SK-N-SH (cell line): ENCODE results near the gene NDUFS3. TPM values are rescaled to one million over a fixed set of nuclear protein-coding genes. Genes with fewer than 3 reads are reported as not detected.

Source experiments
- CTCF ChIA-PET: fragments of 300-600, 350-600 bp; formaldehyde crosslinking; extraction: SDS; loops from one replicate; lab custom pipeline; 2021; lab: Yijun Ruan, JAX
- POLR2A ChIA-PET: fragments of 350-600 bp; sonication (Branson Sonifier 250); formaldehyde crosslinking; extraction: SDS; loops from one replicate; lab custom pipeline; 2020; ENCODE audit warnings: antibody characterized with exemption, inconsistent platforms; lab: Yijun Ruan, JAX
- DNase-seq: peaks from one replicate; pipeline ENCODE4 v3.0.0; 2012
- H2AFZ ChIP-seq: fragments of 200-600 bp; sonication (generic); 2 replicates; pipeline ENCODE4 v1.8.1; 2016; ENCODE audit warnings: antibody characterized with exemption, mild to moderate bottlenecking, low read depth
- H3F3A ChIP-seq: fragments of 200-600 bp; sonication (generic); replicated peaks from 2 replicates; pipeline ENCODE3; 2016; ENCODE audit warnings: antibody characterized with exemption, mild to moderate bottlenecking; ENCODE audit not compliant: insufficient read depth
- H3K27ac ChIP-seq, 2 experiments: fragments of 200-500 bp in 1 of 2; fragments of 200-600 bp in 1 of 2; sonication (Bioruptor generic) in 1 of 2; sonication (generic), shearing (Covaris generic) in 1 of 2; 2 replicates each; pipeline versions ENCODE4 v1.5.1 to v1.6.1; 2014 to 2016; ENCODE audit warnings: low read depth in 2 of 2, inconsistent platforms in 1 of 2, low read length in 1 of 2, mild to moderate bottlenecking in 1 of 2, mixed read lengths in 1 of 2
- H3K27me3 ChIP-seq: fragments of 200-600 bp; sonication (generic), shearing (Covaris generic); 2 replicates; pipeline ENCODE4 v1.6.1; 2016; ENCODE audit warnings: mixed run types; ENCODE audit not compliant: insufficient read depth
- H3K36me3 ChIP-seq, 2 experiments: fragments of 200-500 bp in 1 of 2; fragments of 200-600 bp in 1 of 2; sonication (Bioruptor generic) in 1 of 2; sonication (generic) in 1 of 2; replicated peaks in 1 of 2; 2 replicates each; pipeline versions ENCODE3 to v1.5.1; 2014 to 2016; ENCODE audit warnings: low read length in 1 of 2, mild to moderate bottlenecking in 1 of 2; ENCODE audit not compliant: insufficient read depth in 2 of 2, control insufficient read depth in 1 of 2
- H3K4me1 ChIP-seq, 2 experiments: fragments of 200-500 bp in 1 of 2; fragments of 200-600 bp in 1 of 2; sonication (Bioruptor generic) in 1 of 2; sonication (generic), shearing (Covaris generic) in 1 of 2; 2 replicates each; pipeline versions ENCODE4 v1.5.1 to v1.6.1; 2014 to 2016; ENCODE audit warnings: low read depth in 1 of 2, low read length in 1 of 2, mixed run types in 1 of 2; ENCODE audit not compliant: insufficient read depth in 2 of 2, control insufficient read depth in 1 of 2
- H3K4me2 ChIP-seq: fragments of 200-600 bp; sonication (generic), shearing (Covaris generic); 2 replicates; pipeline ENCODE4 v1.6.1; 2017; ENCODE audit warnings: mixed run types
- H3K4me3 ChIP-seq, 2 experiments: fragments of 200-500 bp in 1 of 2; fragments of 200-600 bp in 1 of 2; sonication (Bioruptor generic) in 1 of 2; sonication (generic), shearing (Covaris generic) in 1 of 2; 2 replicates each; pipeline versions ENCODE4 v1.5.1 to v1.8.1; 2014 to 2016; ENCODE audit warnings: low read depth in 2 of 2, inconsistent platforms in 1 of 2, low read length in 1 of 2, mild to moderate bottlenecking in 1 of 2, mixed read lengths in 1 of 2, moderate library complexity in 1 of 2
- H3K79me2 ChIP-seq: fragments of 200-600 bp; sonication (generic); 2 replicates; pipeline ENCODE4 v1.8.1; 2017; ENCODE audit warnings: mild to moderate bottlenecking; ENCODE audit not compliant: insufficient read depth
- H3K9ac ChIP-seq: fragments of 200-600 bp; sonication (generic); 2 replicates; pipeline ENCODE4 v1.6.1; 2017; ENCODE audit warnings: mixed run types
- H3K9me2 ChIP-seq: fragments of 200-600 bp; sonication (generic); 2 replicates; pipeline ENCODE4 v1.6.1; 2017; ENCODE audit warnings: mixed run types
- H3K9me3 ChIP-seq: fragments of 200-600 bp; sonication (generic); 2 replicates; pipeline ENCODE4 v1.6.1; 2017; ENCODE audit warnings: mixed run types, mild to moderate bottlenecking, moderate library complexity
- H4K20me1 ChIP-seq: fragments of 200-600 bp; sonication (generic); 2 replicates; pipeline ENCODE4 v1.6.1; 2017; ENCODE audit warnings: mild to moderate bottlenecking, mixed run types; ENCODE audit not compliant: insufficient read depth
- ELF1 ChIP-seq: IDR thresholded peaks from 2 replicates; pipeline ENCODE4 v1.4.0; 2012
- EP300 ChIP-seq, 2 experiments: IDR thresholded peaks; 2 replicates each; pipeline versions ENCODE4 v1.4.0 to v1.6.1; 2012; ENCODE audit warnings: borderline replicate concordance in 1 of 2, low read depth in 1 of 2, low read length in 1 of 2
- GABPA ChIP-seq: IDR thresholded peaks from 2 replicates; pipeline ENCODE4 v1.4.0; 2012; ENCODE audit warnings: low read depth, mild to moderate bottlenecking
- GATA2 ChIP-seq: sonication (generic); formaldehyde crosslinking; IDR thresholded peaks from 2 replicates; pipeline ENCODE4 v1.5.0; 2020; ENCODE audit warnings: mild to moderate bottlenecking, missing genetic modification reagents
- JUND ChIP-seq: IDR thresholded peaks from 2 replicates; pipeline ENCODE4 v1.4.0; 2012
- MXI1 ChIP-seq: IDR thresholded peaks from 2 replicates; pipeline ENCODE4 v1.6.1; 2012; ENCODE audit warnings: mild to moderate bottlenecking, low read depth, low read length, improper control_type of control experiment
- NFIC ChIP-seq: IDR thresholded peaks from 2 replicates; pipeline ENCODE4 v1.4.0; 2012; ENCODE audit warnings: borderline replicate concordance
- NRF1 ChIP-seq: IDR thresholded peaks from 2 replicates; pipeline ENCODE4 v1.6.1; 2012; ENCODE audit warnings: low read depth, mild to moderate bottlenecking, low read length
- RAD21 ChIP-seq: IDR thresholded peaks from 2 replicates; pipeline ENCODE4 v1.6.1; 2012; ENCODE audit warnings: mild to moderate bottlenecking, low read length
- RCOR1 ChIP-seq: fragments of 150-350 bp; IDR thresholded peaks from 2 replicates; pipeline ENCODE4 v1.6.1; 2017; ENCODE audit warnings: antibody characterized with exemption, low read length
- RFX5 ChIP-seq: IDR thresholded peaks from 2 replicates; pipeline ENCODE4 v1.6.1; 2012; ENCODE audit warnings: mild to moderate bottlenecking, improper control_type of control experiment, low read length
- RXRA ChIP-seq: IDR thresholded peaks from 2 replicates; pipeline ENCODE4 v1.4.0; 2012; ENCODE audit warnings: low read depth, mild to moderate bottlenecking, borderline replicate concordance
- SIN3A ChIP-seq: IDR thresholded peaks from 2 replicates; pipeline ENCODE4 v1.6.1; 2012; ENCODE audit warnings: low read depth, mild to moderate bottlenecking, low read length, moderate library complexity, borderline replicate concordance
- SMC3 ChIP-seq: IDR thresholded peaks from 2 replicates; pipeline ENCODE4 v1.6.1; 2012; ENCODE audit warnings: low read depth, low read length, improper control_type of control experiment
- TAF1 ChIP-seq: IDR thresholded peaks from 2 replicates; pipeline ENCODE4 v1.6.1; 2012; ENCODE audit warnings: low read depth, mild to moderate bottlenecking, low read length, moderate library complexity, borderline replicate concordance
- YY1 ChIP-seq: IDR thresholded peaks from 2 replicates; pipeline ENCODE4 v1.4.0; 2012; ENCODE audit warnings: low read depth, mild to moderate bottlenecking
- WGBS: methylation state at CpG from one replicate; pipeline ENCODE4 v1.1.6; 2017; ENCODE audit warnings: low lambda C conversion rate; 5-methylcytosine and 5-hydroxymethylcytosine counted together
- polyA plus RNA-seq, 3 experiments: library from polyadenylated mRNA; depleted of rRNA; stranded (reverse); fragments of >200 nt; gene quantifications; 2 replicates each; pipeline ENCODE4 v1.2.3, GENCODE V29; 2012
- TF ChIP-seq, protein P1 (sequence below): IDR thresholded peaks from 2 replicates; pipeline ENCODE4 v1.6.1; 2012; ENCODE audit warnings: mild to moderate bottlenecking, low read depth, low read length, moderate library complexity
- TF ChIP-seq, protein P2 (sequence below): IDR thresholded peaks from 2 replicates; pipeline ENCODE4 v1.4.0; 2012; ENCODE audit warnings: low read depth, borderline replicate concordance
- TF ChIP-seq, protein P3 (sequence below): fragments of 200-600 bp; sonication (generic); IDR thresholded peaks from 2 replicates; pipeline ENCODE4 v1.6.1; 2017; ENCODE audit warnings: antibody characterized with exemption, mild to moderate bottlenecking, moderate library complexity

NDUFS3 gene
- polyA plus RNA-seq, 1 of the 3 experiments (the other 2 are of a cell fraction): 150 TPM

DNA sequence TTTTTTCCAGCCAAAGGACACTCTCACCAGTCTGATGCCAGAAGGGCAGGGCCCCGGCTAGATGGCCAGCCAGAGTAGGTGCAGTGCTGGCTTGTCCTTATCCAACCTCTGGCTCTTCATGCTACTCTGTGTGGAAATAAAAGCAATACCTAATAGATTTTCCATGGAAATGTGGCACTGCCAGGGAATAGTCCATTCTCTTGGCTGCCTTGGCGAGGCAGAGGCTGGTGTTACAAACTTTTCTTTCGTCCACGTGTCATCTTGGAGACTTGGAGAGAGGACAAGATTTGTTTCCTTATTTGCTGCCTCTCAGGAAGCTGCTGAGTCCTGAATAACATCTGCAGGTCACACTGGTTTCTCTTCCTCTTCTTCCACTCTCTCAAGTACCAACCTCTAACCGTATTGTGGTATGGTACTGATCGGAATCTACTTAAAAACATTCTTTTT is 32.5 kb downstream of the NDUFS3 start:
- 98% methylated on average over 6 of the region's 6 CpGs for WGBS
- H4K20me1 ChIP-seq: no peaks in the 10 kb centered on the region
- H3K27me3 ChIP-seq: no peaks in the 10 kb centered on the region
- no peak for DNase-seq
- ChIA-PET CTCF (no interaction called here), POLR2A (no interaction called here)
- no peak overlapping the region for H3K27ac ChIP-seq
- no peak overlapping the region for H3K4me3 ChIP-seq
- H3K36me3 ChIP-seq: peaks cover 0 to under 1% of the 10 kb centered on the region in 2 experiments
- peaks cover 5% of the 10 kb centered on the region for H3F3A ChIP-seq
- TF ChIP-seq RFX5 (no peak), TAF1 (no peak), SIN3A (no peak), SMC3 (no peak), RAD21 (no peak), YY1 (no peak), GABPA (no peak), RCOR1 (no peak), ELF1 (no peak), RXRA (no peak), NRF1 (no peak), JUND (no peak), NFIC (no peak), MXI1 (no peak), GATA2 (CRISPR knock-in tag) (no peak), EP300 (IDR thresholded peaks at IDR 0.05; ENCODE audit: borderline replicate concordance in 1 of 2, low read depth in 1 of 2, low read length in 1 of 2) (no peak)
- TF ChIP-seq, protein P1, sequence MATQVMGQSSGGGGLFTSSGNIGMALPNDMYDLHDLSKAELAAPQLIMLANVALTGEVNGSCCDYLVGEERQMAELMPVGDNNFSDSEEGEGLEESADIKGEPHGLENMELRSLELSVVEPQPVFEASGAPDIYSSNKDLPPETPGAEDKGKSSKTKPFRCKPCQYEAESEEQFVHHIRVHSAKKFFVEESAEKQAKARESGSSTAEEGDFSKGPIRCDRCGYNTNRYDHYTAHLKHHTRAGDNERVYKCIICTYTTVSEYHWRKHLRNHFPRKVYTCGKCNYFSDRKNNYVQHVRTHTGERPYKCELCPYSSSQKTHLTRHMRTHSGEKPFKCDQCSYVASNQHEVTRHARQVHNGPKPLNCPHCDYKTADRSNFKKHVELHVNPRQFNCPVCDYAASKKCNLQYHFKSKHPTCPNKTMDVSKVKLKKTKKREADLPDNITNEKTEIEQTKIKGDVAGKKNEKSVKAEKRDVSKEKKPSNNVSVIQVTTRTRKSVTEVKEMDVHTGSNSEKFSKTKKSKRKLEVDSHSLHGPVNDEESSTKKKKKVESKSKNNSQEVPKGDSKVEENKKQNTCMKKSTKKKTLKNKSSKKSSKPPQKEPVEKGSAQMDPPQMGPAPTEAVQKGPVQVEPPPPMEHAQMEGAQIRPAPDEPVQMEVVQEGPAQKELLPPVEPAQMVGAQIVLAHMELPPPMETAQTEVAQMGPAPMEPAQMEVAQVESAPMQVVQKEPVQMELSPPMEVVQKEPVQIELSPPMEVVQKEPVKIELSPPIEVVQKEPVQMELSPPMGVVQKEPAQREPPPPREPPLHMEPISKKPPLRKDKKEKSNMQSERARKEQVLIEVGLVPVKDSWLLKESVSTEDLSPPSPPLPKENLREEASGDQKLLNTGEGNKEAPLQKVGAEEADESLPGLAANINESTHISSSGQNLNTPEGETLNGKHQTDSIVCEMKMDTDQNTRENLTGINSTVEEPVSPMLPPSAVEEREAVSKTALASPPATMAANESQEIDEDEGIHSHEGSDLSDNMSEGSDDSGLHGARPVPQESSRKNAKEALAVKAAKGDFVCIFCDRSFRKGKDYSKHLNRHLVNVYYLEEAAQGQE: no peak
- TF ChIP-seq, protein P2, sequence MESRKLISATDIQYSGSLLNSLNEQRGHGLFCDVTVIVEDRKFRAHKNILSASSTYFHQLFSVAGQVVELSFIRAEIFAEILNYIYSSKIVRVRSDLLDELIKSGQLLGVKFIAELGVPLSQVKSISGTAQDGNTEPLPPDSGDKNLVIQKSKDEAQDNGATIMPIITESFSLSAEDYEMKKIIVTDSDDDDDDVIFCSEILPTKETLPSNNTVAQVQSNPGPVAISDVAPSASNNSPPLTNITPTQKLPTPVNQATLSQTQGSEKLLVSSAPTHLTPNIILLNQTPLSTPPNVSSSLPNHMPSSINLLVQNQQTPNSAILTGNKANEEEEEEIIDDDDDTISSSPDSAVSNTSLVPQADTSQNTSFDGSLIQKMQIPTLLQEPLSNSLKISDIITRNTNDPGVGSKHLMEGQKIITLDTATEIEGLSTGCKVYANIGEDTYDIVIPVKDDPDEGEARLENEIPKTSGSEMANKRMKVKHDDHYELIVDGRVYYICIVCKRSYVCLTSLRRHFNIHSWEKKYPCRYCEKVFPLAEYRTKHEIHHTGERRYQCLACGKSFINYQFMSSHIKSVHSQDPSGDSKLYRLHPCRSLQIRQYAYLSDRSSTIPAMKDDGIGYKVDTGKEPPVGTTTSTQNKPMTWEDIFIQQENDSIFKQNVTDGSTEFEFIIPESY: no peak
- TF ChIP-seq, protein P3, sequence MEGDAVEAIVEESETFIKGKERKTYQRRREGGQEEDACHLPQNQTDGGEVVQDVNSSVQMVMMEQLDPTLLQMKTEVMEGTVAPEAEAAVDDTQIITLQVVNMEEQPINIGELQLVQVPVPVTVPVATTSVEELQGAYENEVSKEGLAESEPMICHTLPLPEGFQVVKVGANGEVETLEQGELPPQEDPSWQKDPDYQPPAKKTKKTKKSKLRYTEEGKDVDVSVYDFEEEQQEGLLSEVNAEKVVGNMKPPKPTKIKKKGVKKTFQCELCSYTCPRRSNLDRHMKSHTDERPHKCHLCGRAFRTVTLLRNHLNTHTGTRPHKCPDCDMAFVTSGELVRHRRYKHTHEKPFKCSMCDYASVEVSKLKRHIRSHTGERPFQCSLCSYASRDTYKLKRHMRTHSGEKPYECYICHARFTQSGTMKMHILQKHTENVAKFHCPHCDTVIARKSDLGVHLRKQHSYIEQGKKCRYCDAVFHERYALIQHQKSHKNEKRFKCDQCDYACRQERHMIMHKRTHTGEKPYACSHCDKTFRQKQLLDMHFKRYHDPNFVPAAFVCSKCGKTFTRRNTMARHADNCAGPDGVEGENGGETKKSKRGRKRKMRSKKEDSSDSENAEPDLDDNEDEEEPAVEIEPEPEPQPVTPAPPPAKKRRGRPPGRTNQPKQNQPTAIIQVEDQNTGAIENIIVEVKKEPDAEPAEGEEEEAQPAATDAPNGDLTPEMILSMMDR: no peak
- H3K9me3 ChIP-seq: no peaks in the 10 kb centered on the region
- H3K79me2 ChIP-seq: no peaks in the 10 kb centered on the region
- H3K4me1 ChIP-seq: peaks cover 10 to 18% of the 10 kb centered on the region in 2 experiments; a peak in 1 of 4 replicates
- no peak overlapping the region for H3K4me2 ChIP-seq
- no peak overlapping the region for H2AFZ ChIP-seq
- H3K9me2 ChIP-seq: no peaks in the 10 kb centered on the region
- no peak overlapping the region for H3K9ac ChIP-seq
